ENCODE measurements around the gene RNF5.
"Not testable (repeated sequence)": the region's sequence is repeated elsewhere in the genome, so short reads cannot be mapped to it uniquely, and the experiment has no call there.

Gene RNF5

GRCh38 chr6:32137454-32137853 is 40.8 kb upstream of the RNF5 start:
- TF ChIP-seq, protein P1, sequence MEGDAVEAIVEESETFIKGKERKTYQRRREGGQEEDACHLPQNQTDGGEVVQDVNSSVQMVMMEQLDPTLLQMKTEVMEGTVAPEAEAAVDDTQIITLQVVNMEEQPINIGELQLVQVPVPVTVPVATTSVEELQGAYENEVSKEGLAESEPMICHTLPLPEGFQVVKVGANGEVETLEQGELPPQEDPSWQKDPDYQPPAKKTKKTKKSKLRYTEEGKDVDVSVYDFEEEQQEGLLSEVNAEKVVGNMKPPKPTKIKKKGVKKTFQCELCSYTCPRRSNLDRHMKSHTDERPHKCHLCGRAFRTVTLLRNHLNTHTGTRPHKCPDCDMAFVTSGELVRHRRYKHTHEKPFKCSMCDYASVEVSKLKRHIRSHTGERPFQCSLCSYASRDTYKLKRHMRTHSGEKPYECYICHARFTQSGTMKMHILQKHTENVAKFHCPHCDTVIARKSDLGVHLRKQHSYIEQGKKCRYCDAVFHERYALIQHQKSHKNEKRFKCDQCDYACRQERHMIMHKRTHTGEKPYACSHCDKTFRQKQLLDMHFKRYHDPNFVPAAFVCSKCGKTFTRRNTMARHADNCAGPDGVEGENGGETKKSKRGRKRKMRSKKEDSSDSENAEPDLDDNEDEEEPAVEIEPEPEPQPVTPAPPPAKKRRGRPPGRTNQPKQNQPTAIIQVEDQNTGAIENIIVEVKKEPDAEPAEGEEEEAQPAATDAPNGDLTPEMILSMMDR (IDR thresholded peaks at IDR 0.05; ENCODE audit: low read depth, low read length) = no peak
- DNase-seq (ENCODE audit: extremely low read depth, low read depth) = no peak

- DNase-seq (ENCODE audit: extremely low read depth, low read depth) = no peak
- TF ChIP-seq, protein P1 (IDR thresholded peaks at IDR 0.05; ENCODE audit: low read depth, low read length) = no peak
Measured at GRCh38 chr6:32139590-32139989, 38.6 kb upstream of the RNF5 start.

GRCh38 chr6:32140420-32141046 is 37.7 kb upstream of the RNF5 start:
- no peak for DNase-seq (ENCODE audit: extremely low read depth, low read depth)
- TF ChIP-seq, protein P1 (IDR thresholded peaks at IDR 0.05; ENCODE audit: low read depth, low read length) = no peak

DNA sequence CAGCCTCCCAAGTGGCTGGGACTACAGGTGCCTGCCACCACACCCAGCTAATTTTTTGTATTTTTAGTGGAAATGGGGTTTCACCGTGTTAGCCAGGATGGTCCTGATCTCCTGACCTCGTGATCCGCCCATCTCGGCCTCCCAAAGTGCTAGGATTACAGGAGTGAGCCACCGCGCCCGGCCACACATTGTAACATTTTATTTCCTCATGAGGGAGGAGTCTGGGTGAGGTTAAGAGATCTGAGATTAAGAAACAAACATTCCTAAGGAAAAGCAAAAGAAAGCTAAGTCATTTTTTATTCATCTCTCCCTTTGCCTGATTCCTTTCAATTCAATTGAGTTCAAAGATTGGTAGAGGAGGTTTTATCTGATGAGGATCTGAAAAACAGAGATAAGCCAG is 34.0 kb upstream of the RNF5 start:
- DNase-seq (ENCODE audit: extremely low read depth, low read depth) = not testable (repeated sequence)

GRCh38 chr6:32146287-32146686 is 31.9 kb upstream of the RNF5 start:
- TF ChIP-seq, protein P1 (IDR thresholded peaks at IDR 0.05; ENCODE audit: low read depth, low read length) = no peak

DNA sequence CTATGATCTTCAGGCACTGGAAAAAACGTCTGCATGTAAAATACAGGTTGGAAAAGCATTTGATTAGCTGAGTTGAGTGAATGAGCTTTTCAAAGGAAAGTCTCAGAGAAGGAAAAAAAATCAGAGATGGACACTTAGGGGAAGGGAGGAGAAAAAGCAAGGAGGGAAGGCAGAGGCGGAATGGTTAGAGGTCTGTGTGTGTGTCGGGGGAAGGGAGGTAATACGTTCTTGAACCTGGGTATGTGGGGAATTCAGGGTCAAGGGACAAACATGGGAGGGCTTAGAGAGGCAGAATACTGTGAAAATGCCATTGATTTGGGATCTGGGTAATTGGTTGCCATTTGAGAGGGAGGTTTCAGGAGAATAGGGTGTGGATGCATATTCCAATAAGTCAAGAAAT is 31.5 kb upstream of the RNF5 start:
- TF ChIP-seq, protein P1 (IDR thresholded peaks at IDR 0.05; ENCODE audit: low read depth, low read length) = no peak
- no peak for DNase-seq (ENCODE audit: extremely low read depth, low read depth)

More at GRCh38 chr6:32146287-32146686, 31.9 kb upstream of the RNF5 start:
- no peak for DNase-seq (ENCODE audit: extremely low read depth, low read depth)

- TF ChIP-seq, protein P1 (IDR thresholded peaks at IDR 0.05; ENCODE audit: low read depth, low read length) = no peak
- DNase-seq (ENCODE audit: extremely low read depth, low read depth) = no peak
Measured at GRCh38 chr6:32147401-32148132, 30.6 kb upstream of the RNF5 start.

All from AG09319 (cell line).